ENCODE data around the gene IGF2R.
"Not testable (repeated sequence)": the region's sequence is repeated elsewhere in the genome, so short reads cannot be mapped to it uniquely, and the experiment has no call there.

The IGF2R gene

DNA sequence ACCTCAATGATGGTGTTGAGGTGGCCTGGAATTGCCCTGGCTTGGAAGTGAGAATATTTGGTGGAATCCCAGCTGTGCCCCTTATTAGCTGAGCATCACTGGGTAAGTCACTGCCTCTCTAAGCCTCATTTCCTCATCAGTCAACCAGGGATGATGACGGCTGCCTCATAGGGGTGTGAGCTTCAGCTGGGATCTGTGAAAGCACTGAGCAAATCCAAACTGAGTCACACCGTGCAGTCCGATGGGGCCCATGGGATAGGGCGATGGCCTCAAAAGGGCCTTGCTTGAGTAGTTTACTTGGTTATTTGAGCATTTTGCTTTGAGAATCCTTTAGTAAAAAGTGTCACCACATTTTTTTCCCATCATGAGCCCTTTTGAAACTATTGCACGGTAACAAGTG is 153.9 kb downstream of the IGF2R start:
- DNase-seq (ENCODE audit: low read depth) = no peak

GRCh38 chr6:160124007-160124406 is 155.1 kb downstream of the IGF2R start:
- DNase-seq (ENCODE audit: low read depth) = no peak

- DNase-seq (ENCODE audit: low read depth) = no peak
Observed at GRCh38 chr6:160124605-160125004, 155.7 kb downstream of the IGF2R start.

- not testable (repeated sequence) for DNase-seq (ENCODE audit: low read depth)
Observed at GRCh38 chr6:160125105-160125504, 156.2 kb downstream of the IGF2R start.

- DNase-seq (ENCODE audit: low read depth) = no peak
Observed at GRCh38 chr6:160127270-160128124, 158.6 kb downstream of the IGF2R start.

DNA sequence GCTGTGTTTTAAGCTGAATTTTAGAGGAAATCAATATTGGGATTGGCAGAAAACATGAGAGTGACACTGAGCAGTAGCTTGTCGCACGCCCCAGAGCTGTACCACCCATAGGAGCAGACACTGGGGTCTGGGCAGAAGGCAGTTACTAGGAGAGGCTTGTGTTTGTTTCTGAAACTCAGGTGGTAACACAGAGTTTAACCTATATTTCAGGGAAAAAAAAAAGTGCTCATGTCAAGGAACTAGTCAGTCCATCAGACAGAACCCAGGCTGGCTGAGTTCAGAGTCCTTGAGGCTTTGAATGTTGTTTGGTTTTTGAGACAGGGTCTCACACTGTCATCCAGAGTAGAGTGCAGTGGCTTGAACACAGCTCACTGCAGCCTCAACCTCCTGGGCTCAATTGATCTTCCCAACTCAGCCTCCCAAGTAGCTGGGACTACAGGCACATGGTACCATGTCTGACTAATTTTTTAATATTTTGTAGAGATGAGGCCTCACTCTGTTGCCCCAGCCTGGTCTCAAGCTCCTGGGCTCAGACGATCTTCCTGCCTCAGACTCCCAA is 159.3 kb downstream of the IGF2R start:
- no peak for DNase-seq (ENCODE audit: low read depth)

GRCh38 chr6:160128879-160129516 is 160.1 kb downstream of the IGF2R start:
- no peak for DNase-seq (ENCODE audit: low read depth)

- no peak for DNase-seq (ENCODE audit: low read depth)
Observed at GRCh38 chr6:160129881-160130615, 161.2 kb downstream of the IGF2R start.

DNA sequence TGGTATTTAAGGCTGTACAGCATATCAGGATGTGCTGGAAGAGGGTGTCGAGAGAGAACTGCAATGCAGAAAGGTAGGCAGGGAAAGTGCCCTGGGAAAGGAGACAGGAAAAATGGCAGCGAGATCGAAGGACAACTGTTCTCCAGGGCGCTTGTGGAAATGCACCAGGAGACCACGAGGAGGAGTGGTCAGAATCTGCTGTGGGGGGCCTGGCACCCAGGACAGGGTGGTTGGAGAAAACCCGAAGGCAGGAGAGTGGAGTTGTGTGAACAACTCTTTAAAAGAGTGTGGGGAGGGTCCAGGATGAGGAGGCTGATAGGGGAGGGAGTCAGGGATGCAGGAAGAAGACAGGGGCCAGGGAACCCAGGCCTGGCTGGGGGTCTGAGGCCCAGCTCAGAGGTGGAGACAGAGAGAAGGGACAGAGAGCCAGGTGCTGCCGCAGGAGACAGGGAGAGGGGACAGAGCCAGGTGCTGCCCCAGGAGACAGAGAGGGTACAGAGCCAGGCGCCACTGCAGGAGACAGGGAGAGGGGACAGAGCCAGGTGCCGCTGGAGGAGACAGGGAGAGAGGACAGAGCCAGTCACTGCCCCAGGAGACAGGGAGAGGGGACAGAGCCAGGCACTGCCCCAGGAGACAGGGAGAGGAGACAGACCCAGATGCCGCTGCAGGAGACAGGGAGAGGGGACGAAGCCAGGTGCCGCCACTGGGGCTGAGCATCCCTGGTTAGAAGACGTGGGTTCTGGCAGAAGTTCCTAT is 162.0 kb downstream of the IGF2R start:
- DNase-seq (ENCODE audit: low read depth) = no peak

- DNase-seq (ENCODE audit: low read depth) = no peak
Observed at GRCh38 chr6:160131636-160132296, 162.9 kb downstream of the IGF2R start.

GRCh38 chr6:160132297-160132637 is 163.4 kb downstream of the IGF2R start:
- no peak for DNase-seq (ENCODE audit: low read depth)

GRCh38 chr6:160132776-160133338 is 164.0 kb downstream of the IGF2R start:
- no peak for DNase-seq (ENCODE audit: low read depth)

GRCh38 chr6:160133441-160134336 is 164.8 kb downstream of the IGF2R start:
- no peak for DNase-seq (ENCODE audit: low read depth)

DNA sequence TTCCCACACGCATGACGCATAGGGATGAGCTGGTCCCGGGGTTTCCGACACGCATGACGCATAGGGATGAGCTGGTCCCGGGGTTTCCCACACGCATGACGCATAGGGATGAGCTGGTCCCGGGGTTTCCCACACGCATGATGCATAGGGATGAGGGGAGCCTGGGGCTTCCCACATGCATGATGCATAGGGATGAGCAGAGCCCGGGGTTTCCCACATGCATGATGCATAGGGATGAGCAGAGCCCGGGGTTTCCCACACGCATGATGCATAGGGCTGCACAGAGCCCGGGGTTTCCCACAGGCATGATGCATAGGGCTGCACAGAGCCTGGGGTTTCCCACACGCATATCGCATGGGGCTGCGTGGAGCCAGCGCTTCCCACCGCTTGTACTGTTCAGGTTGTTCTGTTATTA is 165.5 kb downstream of the IGF2R start:
- DNase-seq (ENCODE audit: low read depth) = not testable (repeated sequence)

GRCh38 chr6:160134779-160135547 is 166.1 kb downstream of the IGF2R start:
- no peak for DNase-seq (ENCODE audit: low read depth)

- no peak for DNase-seq (ENCODE audit: low read depth)
Observed at GRCh38 chr6:160135907-160136655, 167.2 kb downstream of the IGF2R start.

- no peak for DNase-seq (ENCODE audit: low read depth)
Observed at GRCh38 chr6:160137130-160137988, 168.5 kb downstream of the IGF2R start.

All from fibroblast of the conjunctiva (primary cell).